Brain microvascular endothelial cell (primary cell): ENCODE results near the gene ESRRA.
"Not testable (repeated sequence)": the region's sequence is repeated elsewhere in the genome, so short reads cannot be mapped to it uniquely, and the experiment has no call there.

Experiments
- DNase-seq: peaks from one replicate; pipeline ENCODE4 v3.0.0-alpha.2; 2020
- H3K27ac ChIP-seq: fragments of 250-450 bp; sonication (Bioruptor Pico); 2 replicates; pipeline ENCODE4 v1.5.1; 2020; ENCODE audit warnings: mild to moderate bottlenecking, moderate library complexity
- H3K27me3 ChIP-seq: fragments of 250-450 bp; sonication (Bioruptor Pico); replicated peaks from 2 replicates; pipeline ENCODE4 v1.5.1; 2020; ENCODE audit warnings: mild to moderate bottlenecking
- H3K36me3 ChIP-seq: fragments of 250-450 bp; sonication (Bioruptor Pico); replicated peaks from 2 replicates; pipeline ENCODE4 v1.5.1; 2020; ENCODE audit warnings: mild to moderate bottlenecking
- H3K4me3 ChIP-seq: 2 replicates; pipeline ENCODE4 v1.5.1; 2011; ENCODE audit warnings: low read depth, mild to moderate bottlenecking, control low read depth, low read length, moderate library complexity
- in situ Hi-C: cut with HindIII; loops from 2 replicates; pipeline ENCODE4 v1.10.0; 2017; ENCODE audit warnings: low sequenced_read_pairs, low pct_ligation_motif_present
- TF ChIP-seq, protein P1 (sequence below): IDR thresholded peaks from 2 replicates; pipeline ENCODE4 v1.5.1; 2011; ENCODE audit warnings: low read depth, mild to moderate bottlenecking, moderate library complexity, low read length, control low read depth, inconsistent platforms; ENCODE audit errors: missing control alignments

Gene ESRRA

GRCh38 chr11:64323373-64323772 is 18.0 kb downstream of the ESRRA start:
- TF ChIP-seq, protein P1, sequence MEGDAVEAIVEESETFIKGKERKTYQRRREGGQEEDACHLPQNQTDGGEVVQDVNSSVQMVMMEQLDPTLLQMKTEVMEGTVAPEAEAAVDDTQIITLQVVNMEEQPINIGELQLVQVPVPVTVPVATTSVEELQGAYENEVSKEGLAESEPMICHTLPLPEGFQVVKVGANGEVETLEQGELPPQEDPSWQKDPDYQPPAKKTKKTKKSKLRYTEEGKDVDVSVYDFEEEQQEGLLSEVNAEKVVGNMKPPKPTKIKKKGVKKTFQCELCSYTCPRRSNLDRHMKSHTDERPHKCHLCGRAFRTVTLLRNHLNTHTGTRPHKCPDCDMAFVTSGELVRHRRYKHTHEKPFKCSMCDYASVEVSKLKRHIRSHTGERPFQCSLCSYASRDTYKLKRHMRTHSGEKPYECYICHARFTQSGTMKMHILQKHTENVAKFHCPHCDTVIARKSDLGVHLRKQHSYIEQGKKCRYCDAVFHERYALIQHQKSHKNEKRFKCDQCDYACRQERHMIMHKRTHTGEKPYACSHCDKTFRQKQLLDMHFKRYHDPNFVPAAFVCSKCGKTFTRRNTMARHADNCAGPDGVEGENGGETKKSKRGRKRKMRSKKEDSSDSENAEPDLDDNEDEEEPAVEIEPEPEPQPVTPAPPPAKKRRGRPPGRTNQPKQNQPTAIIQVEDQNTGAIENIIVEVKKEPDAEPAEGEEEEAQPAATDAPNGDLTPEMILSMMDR = no peak
- in situ Hi-C loops = no loop called here
- H3K27me3 ChIP-seq = no peaks in the 10 kb centered on the region
- peaks cover 21% of the 10 kb centered on the region for H3K36me3 ChIP-seq
- no peak overlapping the region for H3K4me3 ChIP-seq
- no peak overlapping the region for H3K27ac ChIP-seq
- no peak for DNase-seq

DNA sequence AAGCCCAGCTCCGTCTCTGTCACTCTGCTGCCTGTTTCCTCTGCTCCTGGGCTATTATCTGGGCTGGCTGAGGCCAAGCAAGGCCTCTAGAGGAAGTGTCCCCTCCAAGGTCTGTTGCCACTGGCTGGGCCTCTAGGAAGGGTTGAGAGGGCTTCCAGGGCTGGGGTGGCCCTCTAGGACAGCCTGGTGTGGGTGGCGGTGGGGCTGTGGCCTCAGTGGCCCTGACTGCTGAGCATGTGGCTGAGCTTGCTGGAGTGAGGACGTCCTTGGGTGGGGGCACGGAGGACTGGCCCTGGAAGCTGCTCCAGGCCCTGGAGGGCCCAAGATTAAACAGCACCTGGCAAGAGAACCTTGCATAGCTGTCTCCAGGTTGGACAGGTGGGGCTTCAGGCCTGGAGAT is 18.7 kb downstream of the ESRRA start:
- in situ Hi-C loops, H3K27me3 ChIP-seq, H3K4me3 ChIP-seq, DNase-seq, H3K27ac ChIP-seq: not testable (repeated sequence)
- H3K36me3 ChIP-seq = peaks cover 21% of the 10 kb centered on the region

DNA sequence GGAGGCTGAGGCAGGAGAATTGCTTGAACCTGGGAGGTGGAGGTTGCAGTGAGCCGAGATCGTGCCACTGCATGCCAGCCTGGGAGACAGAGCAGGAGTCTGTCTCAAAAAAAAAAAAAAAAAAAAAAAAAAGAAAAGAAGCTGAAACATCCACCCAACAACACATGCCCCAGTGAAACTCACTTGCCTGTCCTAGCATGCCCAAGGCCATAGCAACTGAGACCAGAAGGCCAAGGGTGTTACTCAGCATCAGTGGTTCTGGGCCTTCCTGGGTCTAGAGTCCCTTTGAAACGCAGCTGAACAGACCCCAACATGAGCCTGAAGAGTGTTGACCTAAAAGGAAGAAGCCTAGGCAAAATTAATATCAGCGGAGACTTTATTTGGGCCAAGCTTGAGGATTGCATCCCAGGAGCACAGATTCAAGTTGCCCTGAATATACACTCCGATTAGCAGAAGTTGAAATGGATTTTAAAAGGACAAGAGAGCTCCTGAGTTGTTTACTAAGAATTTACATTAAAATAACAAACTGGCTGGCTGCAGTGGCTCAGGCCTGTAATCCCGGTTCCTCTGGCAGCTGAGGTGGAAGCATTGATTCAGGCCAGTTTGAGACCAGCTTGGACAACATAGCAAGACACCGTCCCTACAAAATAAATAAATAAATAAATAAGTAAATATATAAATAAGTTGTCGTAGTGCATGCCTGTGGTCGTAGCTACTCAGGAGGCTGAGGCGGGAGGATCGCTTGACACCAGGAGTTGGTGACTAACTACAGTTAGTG is 19.6 kb downstream of the ESRRA start:
- no peak overlapping the region for H3K27ac ChIP-seq
- in situ Hi-C loops = no loop called here

GRCh38 chr11:64327375-64327774 is 22.1 kb downstream of the ESRRA start:
- H3K27me3 ChIP-seq = no peaks in the 10 kb centered on the region

More for the DNA sequence above, 19.6 kb downstream of the ESRRA start:
- DNase-seq = no peak
- Histone ChIP-seq H3K27me3 (no peaks in the 10 kb centered on the region), H3K36me3 (peaks cover 21% of the 10 kb centered on the region), H3K4me3 (no peak overlapping the region)
- TF ChIP-seq, protein P1 = no peak

GRCh38 chr11:64327993-64328392 is 22.7 kb downstream of the ESRRA start:
- Histone ChIP-seq H3K36me3 (no peaks in the 10 kb centered on the region), H3K4me3 (no peak overlapping the region), H3K27me3 (no peaks in the 10 kb centered on the region), H3K27ac (no peak overlapping the region)
- TF ChIP-seq, protein P1 = no peak
- in situ Hi-C loops = no loop called here
- no peak for DNase-seq

More at GRCh38 chr11:64327375-64327774, 22.1 kb downstream of the ESRRA start:
- TF ChIP-seq, protein P1 = no peak
- Histone ChIP-seq H3K27ac (no peak overlapping the region), H3K36me3 (peaks cover 5% of the 10 kb centered on the region), H3K4me3 (no peak overlapping the region)
- in situ Hi-C loops = no loop called here
- DNase-seq = no peak

GRCh38 chr11:64330888-64331287 is 25.6 kb downstream of the ESRRA start:
- TF ChIP-seq, protein P1 = no peak
- in situ Hi-C loops = no loop called here

More at GRCh38 chr11:64330888-64331287, 25.6 kb downstream of the ESRRA start:
- H3K36me3 ChIP-seq = no peaks in the 10 kb centered on the region
- H3K27me3 ChIP-seq = no peaks in the 10 kb centered on the region
- no peak overlapping the region for H3K4me3 ChIP-seq
- no peak overlapping the region for H3K27ac ChIP-seq
- no peak for DNase-seq
